A673 (cell line): ENCODE measurements around the gene NSD2. TPM values are rescaled to one million over a fixed set of nuclear protein-coding genes. Genes with fewer than 3 reads are reported as not detected.
"Not testable (repeated sequence)": the region's sequence is repeated elsewhere in the genome, so short reads cannot be mapped to it uniquely, and the experiment has no call there.

Experiments used
- BruUV-seq: library from RNA; stranded (reverse); fragments of 400-500 nt; replicated peaks from 2 replicates; lab custom pipeline; 2021; lab: Mats Ljungman, UMichigan
- CTCF ChIA-PET: fragments of 300-600 bp; sonication (Branson Sonifier 250); formaldehyde crosslinking; loops from one replicate; lab custom pipeline; 2022; ENCODE audit warnings: antibody characterized with exemption; lab: Charles Lee
- POLR2A ChIA-PET: fragments of 300-600 bp; sonication (Branson Sonifier 250); formaldehyde crosslinking; loops from one replicate; lab custom pipeline; 2022; ENCODE audit warnings: antibody characterized with exemption; ENCODE audit not compliant: low non-redundant PET; lab: Charles Lee
- DNase-seq: peaks from one replicate; pipeline ENCODE4 v3.0.0-alpha.2; 2015; ENCODE audit warnings: low spot score
- H3K27ac ChIP-seq: fragments of 200-600 bp; sonication (generic); 2 replicates; pipeline ENCODE4 v1.5.1; 2016; ENCODE audit warnings: mixed run types, low read depth, mild to moderate bottlenecking, mixed read lengths, antibody characterized with exemption, low read length; ENCODE audit not compliant: poor library complexity, severe bottlenecking
- H3K27me3 ChIP-seq: fragments of 200-600 bp; sonication (generic); replicated peaks from 2 replicates; pipeline ENCODE4 v1.6.1; 2017; ENCODE audit warnings: mixed run types, low read depth, mild to moderate bottlenecking, mixed read lengths, antibody characterized with exemption, low read length; ENCODE audit not compliant: insufficient read depth, poor library complexity
- H3K36me3 ChIP-seq: fragments of 200-600 bp; sonication (generic); 2 replicates; pipeline ENCODE4 v1.6.1; 2016; ENCODE audit warnings: mixed run types, mild to moderate bottlenecking, mixed read lengths, antibody characterized with exemption, low read length; ENCODE audit not compliant: insufficient read depth, poor library complexity, severe bottlenecking
- H3K4me1 ChIP-seq: fragments of 200-600 bp; sonication (generic); 2 replicates; pipeline ENCODE4 v1.6.1; 2017; ENCODE audit warnings: mixed run types, mild to moderate bottlenecking, mixed read lengths, antibody characterized with exemption, low read length; ENCODE audit not compliant: insufficient read depth, poor library complexity, severe bottlenecking
- H3K4me3 ChIP-seq: fragments of 200-600 bp; sonication (generic); 2 replicates; pipeline ENCODE4 v1.5.1; 2016; ENCODE audit warnings: low read depth, mixed run types, mild to moderate bottlenecking, mixed read lengths, low read length; ENCODE audit not compliant: poor library complexity, severe bottlenecking
- H3K9me3 ChIP-seq: fragments of 200-600 bp; sonication (generic); 2 replicates; pipeline ENCODE4 v1.6.1; 2016; ENCODE audit warnings: mixed run types, low read depth, mild to moderate bottlenecking, mixed read lengths, antibody characterized with exemption, low read length; ENCODE audit not compliant: poor library complexity, severe bottlenecking
- CTCF ChIP-seq: fragments of 300-800, 200-600 bp; sonication (generic); conservative IDR thresholded peaks from 2 replicates; pipeline ENCODE4 v1.5.1; 2017; ENCODE audit warnings: low read depth, mild to moderate bottlenecking, antibody characterized with exemption, low read length, moderate library complexity, mixed read lengths
- EZH2 ChIP-seq: fragments of 200-600 bp; sonication (generic); IDR thresholded peaks from 2 replicates; pipeline ENCODE4 v1.6.1; 2017; ENCODE audit warnings: borderline replicate concordance, low read depth, mild to moderate bottlenecking, mixed read lengths, antibody characterized with exemption, low read length; ENCODE audit not compliant: poor library complexity, severe bottlenecking
- intact Hi-C: fragments of 100-400 bp; cut with micrococcal nuclease; formaldehyde crosslinking; loops from one replicate; pipeline ENCODE4 v1.10.0; 2022; ENCODE audit not compliant: unreplicated experiment
- total RNA-seq: library from RNA; stranded (reverse); gene quantifications from 2 replicates; pipeline ENCODE4 v1.2.3, GENCODE V29; 2021

NSD2 gene
- total RNA-seq, 1 experiment from 2014 or later, result 227 TPM

GRCh38 chr4:1910643-1911042 is 39.5 kb downstream of the NSD2 start:
- intact Hi-C loops, result loop anchor here (5.0 kb wide), 1 partner anchor 163 kb away; no protein-coding TSS in a partner anchor
- ChIA-PET CTCF (interaction anchor here (0.6 to 1.6 kb wide), 4 partner anchors 10 to 217 kb away, joined by 3 to 10 read pairs (median 3); no protein-coding TSS in a partner anchor), POLR2A (no interaction called here)
- H3K4me1 ChIP-seq, result peaks cover 16% of the 10 kb centered on the region
- peak overlapping the region; percentile 53 for H3K27ac ChIP-seq
- no peaks in the 10 kb centered on the region for H3K9me3 ChIP-seq
- peaks cover 39% of the 10 kb centered on the region for H3K36me3 ChIP-seq
- peak; percentile 80 for DNase-seq
- no TSS peak for BruUV-seq
- peak; percentile 72 for TF ChIP-seq CTCF
- TF ChIP-seq EZH2, result no peak
- H3K4me3 ChIP-seq, result no peak overlapping the region
- no peaks in the 10 kb centered on the region for H3K27me3 ChIP-seq

- intact Hi-C loops, result loop anchor here (5.0 kb wide), 1 partner anchor 164 kb away; no protein-coding TSS in a partner anchor
- POLR2A ChIA-PET, H3K9me3 ChIP-seq, BruUV-seq, DNase-seq, H3K4me3 ChIP-seq, H3K27me3 ChIP-seq: not testable (repeated sequence)
- CTCF ChIA-PET, result interaction anchor here (0.6 to 1.6 kb wide), 4 partner anchors 11 to 218 kb away, joined by 3 to 10 read pairs (median 3); no protein-coding TSS in a partner anchor
- Histone ChIP-seq H3K27ac (peak overlapping the region; percentile 53), H3K36me3 (peaks cover 43% of the 10 kb centered on the region), H3K4me1 (peaks cover 16% of the 10 kb centered on the region)
Measured at GRCh38 chr4:1911316-1911715, 40.1 kb downstream of the NSD2 start.

GRCh38 chr4:1922821-1923220 is 51.6 kb downstream of the NSD2 start:
- DNase-seq, result no peak
- POLR2A ChIA-PET, result no interaction called here
- Histone ChIP-seq H3K4me1 (no peaks in the 10 kb centered on the region), H3K9me3 (no peaks in the 10 kb centered on the region), H3K4me3 (no peak overlapping the region), H3K27ac (no peak overlapping the region), H3K36me3 (peaks cover 67% of the 10 kb centered on the region), H3K27me3 (no peaks in the 10 kb centered on the region)
- TF ChIP-seq EZH2 (no peak), CTCF (no peak)
- CTCF ChIA-PET, result no interaction called here
- intact Hi-C loops, result no loop called here
- BruUV-seq, result no TSS peak

- intact Hi-C loops, result no loop called here
- Histone ChIP-seq H3K27ac (no peak overlapping the region), H3K4me3 (no peak overlapping the region), H3K4me1 (no peaks in the 10 kb centered on the region), H3K9me3 (no peaks in the 10 kb centered on the region), H3K27me3 (no peaks in the 10 kb centered on the region), H3K36me3 (peaks cover 71% of the 10 kb centered on the region)
- ChIA-PET POLR2A (no interaction called here), CTCF (interaction anchor here (0.7 kb wide), 1 partner anchor 538 kb away, joined by 6 read pairs; no protein-coding TSS in a partner anchor)
- no TSS peak for BruUV-seq
- no peak for TF ChIP-seq EZH2
- no peak for TF ChIP-seq CTCF
- DNase-seq, result no peak
Measured at GRCh38 chr4:1927675-1928074, 56.5 kb downstream of the NSD2 start.
